GM12878 (cell line): ENCODE results near the gene CCM2. TPM values are rescaled to one million over a fixed set of nuclear protein-coding genes. Genes with fewer than 3 reads are reported as not detected.
A peak's percentile ranks its signal among the peaks of the same experiment; 100 is the strongest.

Source experiments
- ATAC-seq: fragments of 200-7000 bp; cut with Tn5 transposase; 3 replicates; pipeline ENCODE4 v1.9.1; 2020; ENCODE audit warnings: mild to moderate bottlenecking, moderate library complexity
- BruUV-seq: library from RNA; stranded (reverse); fragments of 400-500 nt; replicated peaks from 2 replicates; lab custom pipeline; 2021; lab: Mats Ljungman, UMichigan
- CTCF ChIA-PET: fragments of 300-600 bp; sonication (Branson Sonifier 250); formaldehyde crosslinking; extraction: SDS; loops from one replicate; lab custom pipeline; 2021; ENCODE audit warnings: inconsistent platforms; lab: Yijun Ruan, JAX
- POLR2A ChIA-PET: fragments of 350-600 bp; formaldehyde crosslinking; extraction: SDS; loops from one replicate; lab custom pipeline; 2021; ENCODE audit warnings: inconsistent platforms; lab: Charles Lee
- RAD21 ChIA-PET: fragments of 300-600 bp; sonication (Branson Sonifier 250); formaldehyde crosslinking; loops from one replicate; lab custom pipeline; 2023; ENCODE audit warnings: antibody characterized with exemption; ENCODE audit not compliant: unreplicated experiment; lab: Charles Lee
- SMC1A ChIA-PET: fragments of 300-600 bp; sonication (Branson Sonifier 250); formaldehyde crosslinking; loops from one replicate; lab custom pipeline; 2023; ENCODE audit not compliant: unreplicated experiment, uncharacterized antibody; lab: Charles Lee
- DNase-seq: peaks from one replicate; pipeline ENCODE4 v3.0.0-alpha.2; 2011; ENCODE audit warnings: low read depth, low spot score
- FAIRE-seq: peaks from 3 replicates; lab custom pipeline; 2011; peaks lifted over from hg19 to GRCh38; lab: Jason Lieb, UNC
- H2AFZ ChIP-seq: 2 replicates; pipeline ENCODE4 v1.6.0; 2011; ENCODE audit warnings: low read depth, low read length, control low read depth; ENCODE audit not compliant: control insufficient read depth
- H3K27ac ChIP-seq: 2 replicates; pipeline ENCODE4 v1.5.1; 2011; ENCODE audit warnings: control low read depth; ENCODE audit not compliant: control insufficient read depth, insufficient read depth
- H3K27me3 ChIP-seq, 2 experiments: replicated peaks in 1 of 2; 2 replicates each; pipeline versions ENCODE4 v1.6.0 to v1.6.1; 2011; ENCODE audit warnings: low read length in 1 of 2; ENCODE audit not compliant: control insufficient read depth in 2 of 2, insufficient read depth in 2 of 2
- H3K36me3 ChIP-seq, 2 experiments: 2 replicates each; pipeline ENCODE4 v1.5.1; 2011; ENCODE audit warnings: low read length in 1 of 2; ENCODE audit not compliant: control insufficient read depth in 2 of 2, insufficient read depth in 2 of 2
- H3K4me1 ChIP-seq: 2 replicates; pipeline ENCODE4 v1.6.1; 2011; ENCODE audit warnings: mild to moderate bottlenecking, low read length, moderate library complexity, mixed read lengths; ENCODE audit not compliant: control insufficient read depth, insufficient read depth
- H3K4me2 ChIP-seq: 2 replicates; pipeline ENCODE4 v1.6.0; 2011; ENCODE audit warnings: control low read depth; ENCODE audit not compliant: control insufficient read depth, insufficient read depth
- H3K4me3 ChIP-seq: fragments of 200-600 bp; sonication (generic); 2 replicates; pipeline ENCODE4 v1.5.1; 2016
- H3K79me2 ChIP-seq: 2 replicates; pipeline ENCODE4 v1.6.0; 2011; ENCODE audit warnings: low read length; ENCODE audit not compliant: control insufficient read depth, insufficient read depth
- H3K9ac ChIP-seq: 2 replicates; pipeline ENCODE4 v1.8.0; 2011; ENCODE audit warnings: low read length, control low read depth, mixed read lengths; ENCODE audit not compliant: control insufficient read depth, insufficient read depth
- H3K9me3 ChIP-seq: replicated peaks from 3 replicates; pipeline ENCODE4 v1.5.1; 2011; ENCODE audit warnings: mild to moderate bottlenecking, low read length; ENCODE audit not compliant: control insufficient read depth, insufficient read depth
- H4K20me1 ChIP-seq: 2 replicates; pipeline ENCODE4 v1.6.0; 2011; ENCODE audit not compliant: control insufficient read depth, insufficient read depth
- CBFB ChIP-seq: IDR thresholded peaks from 2 replicates; pipeline ENCODE4 v1.6.1; 2016; ENCODE audit warnings: antibody characterized with exemption, low read depth
- FOXM1 ChIP-seq: IDR thresholded peaks from 2 replicates; pipeline ENCODE4 v1.6.1; 2012; ENCODE audit warnings: low read depth, mild to moderate bottlenecking, inconsistent platforms, low read length, moderate library complexity
- MTA3 ChIP-seq: IDR thresholded peaks from 2 replicates; pipeline ENCODE4 v1.6.1; 2012; ENCODE audit warnings: low read length, inconsistent platforms, borderline replicate concordance
- NFYA ChIP-seq: IDR thresholded peaks from 2 replicates; pipeline ENCODE4 v1.6.1; 2011; ENCODE audit warnings: low read depth, mild to moderate bottlenecking, low read length, improper control_type of control experiment, borderline replicate concordance
- NR2C1 ChIP-seq: fragments of 450-650 bp; IDR thresholded peaks from 2 replicates; pipeline ENCODE4 v1.6.1; 2017; ENCODE audit warnings: antibody characterized with exemption, mild to moderate bottlenecking, moderate library complexity
- POLR2A ChIP-seq: IDR thresholded peaks from 2 replicates; pipeline ENCODE4 v1.6.1; 2011; ENCODE audit warnings: low read depth, mild to moderate bottlenecking, low read length
- POLR2AphosphoS2 ChIP-seq: IDR thresholded peaks from 2 replicates; pipeline ENCODE4 v1.6.1; 2011; ENCODE audit warnings: low read depth, mild to moderate bottlenecking, low read length, improper control_type of control experiment, moderate library complexity
- POLR2AphosphoS5 ChIP-seq: IDR thresholded peaks from 2 replicates; pipeline ENCODE4 v1.6.1; 2011; ENCODE audit warnings: mild to moderate bottlenecking, low read length, inconsistent platforms
- RUNX3 ChIP-seq: IDR thresholded peaks from 2 replicates; pipeline ENCODE4 v1.6.1; 2012; ENCODE audit warnings: low read length, inconsistent platforms
- ZBED1 ChIP-seq: IDR thresholded peaks from 2 replicates; pipeline ENCODE4 v1.6.1; 2016; ENCODE audit warnings: borderline replicate concordance
- ZNF217 ChIP-seq: fragments of 450-650 bp; IDR thresholded peaks from 2 replicates; pipeline ENCODE4 v1.6.1; 2017; ENCODE audit warnings: antibody characterized with exemption, mild to moderate bottlenecking
- ZNF384 ChIP-seq: IDR thresholded peaks from 2 replicates; pipeline ENCODE4 v1.6.1; 2012; ENCODE audit warnings: low read depth, mild to moderate bottlenecking, low read length, improper control_type of control experiment, borderline replicate concordance
- WGBS: methylation state at CpG from one replicate; pipeline ENCODE4 v1.1.6; 2016; ENCODE audit warnings: low lambda C conversion rate; ENCODE audit not compliant: insufficient replicate concordance, insufficient coverage; ENCODE audit errors: missing lambda C conversion rate; 5-methylcytosine and 5-hydroxymethylcytosine counted together
- in situ Hi-C: fragments of 300-500 bp; cut with MboI; formaldehyde crosslinking; loops from 9 replicates; pipeline ENCODE4 v1.14.3; 2018; ENCODE audit warnings: mixed read lengths
- intact Hi-C: fragments of 100-400 bp; cut with micrococcal nuclease; formaldehyde crosslinking; loops from one replicate; pipeline ENCODE4 v1.14.2; 2022; ENCODE audit not compliant: unreplicated experiment
- polyA plus RNA-seq, 11 experiments: library from polyadenylated mRNA; depleted of rRNA in 4 of 11; unstranded in 6 of 11; stranded (reverse) in 5 of 11; fragments of >200 nt; fragmentation: Nextera tagmentation in 4 of 11; fragmentation: Illumina TruSeq in 1 of 11; extraction: Ambion mirVana in 4 of 11; extraction: Trizol in 1 of 11; gene quantifications; 1 replicate in 1 of 11; 2 replicates in 10 of 11; pipeline versions ENCODE4 v1.2.1 to v1.2.3, GENCODE V29; 2011 to 2016; ENCODE audit warnings: inconsistent platforms in 2 of 11, missing spikeins in 2 of 11, low read depth in 1 of 11
- total RNA-seq, 4 experiments: library from RNA; depleted of rRNA in 3 of 4; stranded (reverse); fragments of >200 nt in 3 of 4; fragmentation: Illumina TruSeq in 1 of 4; extraction: Trizol in 1 of 4; gene quantifications; 2 replicates each; pipeline versions ENCODE4 v1.2.1 to v1.2.3, GENCODE V29; 2013 to 2021
- TF ChIP-seq, protein P1 (sequence below): IDR thresholded peaks from 2 replicates; pipeline ENCODE4 v1.6.1; 2011; ENCODE audit warnings: mild to moderate bottlenecking, low read depth, low read length, moderate library complexity; ENCODE audit not compliant: insufficient replicate concordance
- TF ChIP-seq, protein P2 (sequence below): IDR thresholded peaks from 2 replicates; pipeline ENCODE4 v1.6.1; 2011; ENCODE audit warnings: borderline replicate concordance, low read depth, mild to moderate bottlenecking, moderate library complexity, low read length; ENCODE audit not compliant: insufficient read depth, poor library complexity, severe bottlenecking
- TF ChIP-seq, protein P3 (sequence below): fragments of 450-650 bp; IDR thresholded peaks from 2 replicates; pipeline ENCODE4 v1.6.1; 2016; ENCODE audit warnings: mild to moderate bottlenecking, moderate library complexity, borderline replicate concordance
- TF ChIP-seq, protein P4 (sequence below): IDR thresholded peaks from 2 replicates; pipeline ENCODE4 v1.6.1; 2012; ENCODE audit warnings: low read length, inconsistent platforms

Gene CCM2
- total and polyA plus RNA-seq, 10 of the 15 experiments (the other 5 are each of a cell fraction or from before 2014, with no cell fraction given) = 1.00 to 82.3 (median 48.7) TPM

DNA sequence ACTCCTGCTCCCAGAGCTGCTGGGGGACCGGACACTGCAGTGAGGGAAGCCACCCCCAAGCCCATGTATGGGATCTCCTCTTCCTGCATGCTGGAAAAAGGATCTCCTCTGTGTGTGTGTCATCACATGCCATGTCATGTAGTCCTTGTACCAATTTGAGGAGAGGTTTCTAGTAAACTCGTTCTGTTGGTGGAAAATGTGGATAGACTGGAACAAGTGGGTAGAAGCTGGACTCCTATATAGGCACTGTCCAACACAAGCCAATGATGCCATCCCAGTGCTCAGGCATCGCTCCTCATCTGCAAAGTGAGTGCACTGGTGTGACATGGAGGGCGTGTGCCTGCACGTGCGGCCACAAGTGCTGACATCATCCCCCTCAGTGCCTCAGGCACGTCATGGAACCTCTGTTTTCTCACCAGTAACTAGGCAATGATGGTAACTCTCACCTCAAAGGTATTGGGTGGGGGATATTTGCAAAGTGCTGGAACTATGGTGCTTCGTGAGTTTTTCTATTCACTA is 40.5 kb upstream of the CCM2 start:
- ChIA-PET CTCF (interaction anchor here (1.1 kb wide), 1 partner anchor 13 kb away, joined by 3 read pairs; no protein-coding TSS in a partner anchor), POLR2A (no interaction called here)
- peak; percentile 29; the same call in 1 of the 2 replicates for TF ChIP-seq ZBED1
- TF ChIP-seq, protein P1, sequence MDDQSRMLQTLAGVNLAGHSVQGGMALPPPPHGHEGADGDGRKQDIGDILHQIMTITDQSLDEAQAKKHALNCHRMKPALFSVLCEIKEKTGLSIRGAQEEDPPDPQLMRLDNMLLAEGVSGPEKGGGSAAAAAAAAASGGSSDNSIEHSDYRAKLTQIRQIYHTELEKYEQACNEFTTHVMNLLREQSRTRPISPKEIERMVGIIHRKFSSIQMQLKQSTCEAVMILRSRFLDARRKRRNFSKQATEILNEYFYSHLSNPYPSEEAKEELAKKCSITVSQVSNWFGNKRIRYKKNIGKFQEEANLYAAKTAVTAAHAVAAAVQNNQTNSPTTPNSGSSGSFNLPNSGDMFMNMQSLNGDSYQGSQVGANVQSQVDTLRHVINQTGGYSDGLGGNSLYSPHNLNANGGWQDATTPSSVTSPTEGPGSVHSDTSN = peak; percentile 9
- peak; percentile 55; the same call in 1 of the 2 replicates for TF ChIP-seq POLR2AphosphoS5
- no peak for TF ChIP-seq NR2C1
- no peak for TF ChIP-seq NFYA
- TF ChIP-seq ZNF384 = no peak
- peak; percentile 52; the same call in 1 of the 2 replicates for TF ChIP-seq FOXM1
- TF ChIP-seq, protein P2, sequence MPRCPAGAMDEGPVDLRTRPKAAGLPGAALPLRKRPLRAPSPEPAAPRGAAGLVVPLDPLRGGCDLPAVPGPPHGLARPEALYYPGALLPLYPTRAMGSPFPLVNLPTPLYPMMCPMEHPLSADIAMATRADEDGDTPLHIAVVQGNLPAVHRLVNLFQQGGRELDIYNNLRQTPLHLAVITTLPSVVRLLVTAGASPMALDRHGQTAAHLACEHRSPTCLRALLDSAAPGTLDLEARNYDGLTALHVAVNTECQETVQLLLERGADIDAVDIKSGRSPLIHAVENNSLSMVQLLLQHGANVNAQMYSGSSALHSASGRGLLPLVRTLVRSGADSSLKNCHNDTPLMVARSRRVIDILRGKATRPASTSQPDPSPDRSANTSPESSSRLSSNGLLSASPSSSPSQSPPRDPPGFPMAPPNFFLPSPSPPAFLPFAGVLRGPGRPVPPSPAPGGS = peak; percentile 81
- peak; percentile 93; the same call in 1 of the 2 replicates for TF ChIP-seq POLR2AphosphoS2
- TF ChIP-seq POLR2A = peak; percentile 73
- TF ChIP-seq MTA3 = 0 out of 2 replicates have a peak, but pooled peaks have one; percentile 90
- TF ChIP-seq, protein P3, sequence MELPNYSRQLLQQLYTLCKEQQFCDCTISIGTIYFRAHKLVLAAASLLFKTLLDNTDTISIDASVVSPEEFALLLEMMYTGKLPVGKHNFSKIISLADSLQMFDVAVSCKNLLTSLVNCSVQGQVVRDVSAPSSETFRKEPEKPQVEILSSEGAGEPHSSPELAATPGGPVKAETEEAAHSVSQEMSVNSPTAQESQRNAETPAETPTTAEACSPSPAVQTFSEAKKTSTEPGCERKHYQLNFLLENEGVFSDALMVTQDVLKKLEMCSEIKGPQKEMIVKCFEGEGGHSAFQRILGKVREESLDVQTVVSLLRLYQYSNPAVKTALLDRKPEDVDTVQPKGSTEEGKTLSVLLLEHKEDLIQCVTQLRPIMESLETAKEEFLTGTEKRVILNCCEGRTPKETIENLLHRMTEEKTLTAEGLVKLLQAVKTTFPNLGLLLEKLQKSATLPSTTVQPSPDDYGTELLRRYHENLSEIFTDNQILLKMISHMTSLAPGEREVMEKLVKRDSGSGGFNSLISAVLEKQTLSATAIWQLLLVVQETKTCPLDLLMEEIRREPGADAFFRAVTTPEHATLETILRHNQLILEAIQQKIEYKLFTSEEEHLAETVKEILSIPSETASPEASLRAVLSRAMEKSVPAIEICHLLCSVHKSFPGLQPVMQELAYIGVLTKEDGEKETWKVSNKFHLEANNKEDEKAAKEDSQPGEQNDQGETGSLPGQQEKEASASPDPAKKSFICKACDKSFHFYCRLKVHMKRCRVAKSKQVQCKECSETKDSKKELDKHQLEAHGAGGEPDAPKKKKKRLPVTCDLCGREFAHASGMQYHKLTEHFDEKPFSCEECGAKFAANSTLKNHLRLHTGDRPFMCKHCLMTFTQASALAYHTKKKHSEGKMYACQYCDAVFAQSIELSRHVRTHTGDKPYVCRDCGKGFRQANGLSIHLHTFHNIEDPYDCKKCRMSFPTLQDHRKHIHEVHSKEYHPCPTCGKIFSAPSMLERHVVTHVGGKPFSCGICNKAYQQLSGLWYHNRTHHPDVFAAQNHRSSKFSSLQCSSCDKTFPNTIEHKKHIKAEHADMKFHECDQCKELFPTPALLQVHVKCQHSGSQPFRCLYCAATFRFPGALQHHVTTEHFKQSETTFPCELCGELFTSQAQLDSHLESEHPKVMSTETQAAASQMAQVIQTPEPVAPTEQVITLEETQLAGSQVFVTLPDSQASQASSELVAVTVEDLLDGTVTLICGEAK = no peak
- 0 out of 2 replicates have a peak, but pooled peaks have one; percentile 8 for TF ChIP-seq CBFB
- peak; percentile 16; the same call in 1 of the 2 replicates for TF ChIP-seq RUNX3
- no peak for TF ChIP-seq ZNF217
- TF ChIP-seq, protein P4, sequence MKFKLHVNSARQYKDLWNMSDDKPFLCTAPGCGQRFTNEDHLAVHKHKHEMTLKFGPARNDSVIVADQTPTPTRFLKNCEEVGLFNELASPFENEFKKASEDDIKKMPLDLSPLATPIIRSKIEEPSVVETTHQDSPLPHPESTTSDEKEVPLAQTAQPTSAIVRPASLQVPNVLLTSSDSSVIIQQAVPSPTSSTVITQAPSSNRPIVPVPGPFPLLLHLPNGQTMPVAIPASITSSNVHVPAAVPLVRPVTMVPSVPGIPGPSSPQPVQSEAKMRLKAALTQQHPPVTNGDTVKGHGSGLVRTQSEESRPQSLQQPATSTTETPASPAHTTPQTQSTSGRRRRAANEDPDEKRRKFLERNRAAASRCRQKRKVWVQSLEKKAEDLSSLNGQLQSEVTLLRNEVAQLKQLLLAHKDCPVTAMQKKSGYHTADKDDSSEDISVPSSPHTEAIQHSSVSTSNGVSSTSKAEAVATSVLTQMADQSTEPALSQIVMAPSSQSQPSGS = peak; percentile 30; the same call in 1 of the 2 replicates

More for the DNA sequence above, 40.5 kb upstream of the CCM2 start:
- ChIA-PET SMC1A (interaction anchor here (2.3 kb wide), 1 partner anchor 13 kb away, joined by 5 read pairs; no protein-coding TSS in a partner anchor), RAD21 (no interaction called here)
- FAIRE-seq (peak; percentile 35), ATAC-seq (peak; percentile 36), DNase-seq (no peak)
- Histone ChIP-seq H3K79me2 (no peaks in the 10 kb centered on the region), H3K27ac (no peak overlapping the region), H3K4me3 (no peak overlapping the region), H3K9me3 (no peaks in the 10 kb centered on the region), H2AFZ (no peak overlapping the region), H3K36me3 (peaks cover 0 to 4% of the 10 kb centered on the region in 2 experiments; a peak in 3 of 4 replicates), H3K9ac (no peak overlapping the region), H3K4me2 (no peak overlapping the region), H3K27me3 (no peaks in the 10 kb centered on the region), H4K20me1 (no peaks in the 10 kb centered on the region; the same call in 1 of the 2 replicates), H3K4me1 (peaks cover 15% of the 10 kb centered on the region)
- 66% methylated on average over 8 of the region's 8 CpGs for WGBS
- TSS peak; percentile 53 for BruUV-seq
- in situ Hi-C loops (no loop called here), intact Hi-C loops (no loop called here)
